T-helper 1 cell treated with Interleukin-12 subunit alpha and Interleukin-12 subunit beta and Interleukin-4 antibody, amounts not matched to agents 30 μg/mL and 1 μg/mL, for 36 hours (primary cell): ENCODE measurements around the gene KRT35.

Source experiments
- H3K27ac Mint-ChIP-seq: one replicate; pipeline ENCODE4 v1.8.0; 2021; ENCODE audit warnings: mild to moderate bottlenecking, mixed read lengths
- H3K27me3 Mint-ChIP-seq: one replicate; pipeline ENCODE4 v1.8.0; 2021; ENCODE audit warnings: low read depth, mixed read lengths
- H3K36me3 Mint-ChIP-seq: one replicate; pipeline ENCODE4 v1.8.0; 2021; ENCODE audit warnings: low read depth, mixed read lengths
- H3K4me1 Mint-ChIP-seq: one replicate; pipeline ENCODE4 v1.8.0; 2021; ENCODE audit warnings: low read depth, mixed read lengths
- H3K4me3 Mint-ChIP-seq: one replicate; pipeline ENCODE4 v1.8.0; 2021; ENCODE audit warnings: mild to moderate bottlenecking, moderate library complexity, mixed read lengths
- H3K9me3 Mint-ChIP-seq: one replicate; pipeline ENCODE4 v1.8.0; 2021; ENCODE audit warnings: mixed read lengths

KRT35 gene

DNA sequence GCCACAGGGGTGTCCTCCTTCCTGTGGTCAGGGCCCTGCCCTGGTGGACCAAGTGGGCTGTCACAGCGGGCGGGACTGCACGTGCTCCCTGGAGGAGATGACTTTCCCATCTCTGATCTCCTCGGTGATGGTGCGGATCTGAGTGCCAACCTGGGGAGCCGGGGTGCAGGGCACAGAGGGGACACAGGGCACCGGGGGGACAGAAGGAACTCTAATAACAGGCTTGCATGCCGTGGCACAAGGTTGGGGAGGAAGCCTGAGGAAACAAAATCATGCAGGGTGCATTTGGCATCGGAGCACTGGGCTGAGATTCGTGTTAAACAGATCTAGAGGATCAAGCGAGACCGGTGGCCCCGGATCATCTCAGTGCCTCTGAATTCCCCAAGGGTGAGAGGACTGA is 5.4 kb upstream of the KRT35 start:
- H3K4me1 Mint-ChIP-seq, result no peaks in the 10 kb centered on the region
- H3K36me3 Mint-ChIP-seq, result no peaks in the 10 kb centered on the region
- H3K27me3 Mint-ChIP-seq, result no peaks in the 10 kb centered on the region
- no peaks in the 10 kb centered on the region for H3K9me3 Mint-ChIP-seq
- no peak overlapping the region for H3K4me3 Mint-ChIP-seq
- H3K27ac Mint-ChIP-seq, result no peak overlapping the region

GRCh38 chr17:41484920-41485904 is 4.3 kb upstream of the KRT35 start:
- no peak overlapping the region for H3K27ac Mint-ChIP-seq
- H3K4me1 Mint-ChIP-seq, result no peaks in the 10 kb centered on the region
- H3K9me3 Mint-ChIP-seq, result no peaks in the 10 kb centered on the region
- no peaks in the 10 kb centered on the region for H3K27me3 Mint-ChIP-seq
- no peaks in the 10 kb centered on the region for H3K36me3 Mint-ChIP-seq
- no peak overlapping the region for H3K4me3 Mint-ChIP-seq

GRCh38 chr17:41483991-41484826 is 3.3 kb upstream of the KRT35 start:
- no peaks in the 10 kb centered on the region for H3K27me3 Mint-ChIP-seq
- no peaks in the 10 kb centered on the region for H3K9me3 Mint-ChIP-seq
- H3K36me3 Mint-ChIP-seq, result no peaks in the 10 kb centered on the region
- no peak overlapping the region for H3K27ac Mint-ChIP-seq
- no peak overlapping the region for H3K4me3 Mint-ChIP-seq
- no peaks in the 10 kb centered on the region for H3K4me1 Mint-ChIP-seq

DNA sequence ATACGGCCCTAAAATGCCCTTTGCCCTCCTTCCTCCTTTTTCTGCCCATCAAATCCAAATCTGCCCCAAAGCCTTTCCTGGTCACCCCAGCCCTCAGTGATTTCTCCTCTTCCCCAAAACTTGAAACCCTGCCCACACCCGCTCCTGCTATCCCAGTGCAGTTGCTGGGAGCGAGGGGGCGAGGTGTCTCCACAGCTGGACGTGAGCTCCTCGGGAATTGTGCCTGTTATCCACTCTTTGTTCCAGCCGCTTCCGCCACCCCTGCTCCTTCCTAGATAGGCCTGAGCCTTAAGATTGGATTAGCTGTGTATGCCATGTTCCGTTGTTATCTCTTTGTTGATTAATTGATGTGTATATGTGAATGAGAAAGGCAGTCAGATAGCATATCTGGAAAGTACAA is 2.6 kb upstream of the KRT35 start:
- Mint-ChIP-seq H3K9me3 (no peaks in the 10 kb centered on the region), H3K27me3 (no peaks in the 10 kb centered on the region), H3K36me3 (no peaks in the 10 kb centered on the region), H3K27ac (no peak overlapping the region), H3K4me1 (no peaks in the 10 kb centered on the region), H3K4me3 (no peak overlapping the region)

DNA sequence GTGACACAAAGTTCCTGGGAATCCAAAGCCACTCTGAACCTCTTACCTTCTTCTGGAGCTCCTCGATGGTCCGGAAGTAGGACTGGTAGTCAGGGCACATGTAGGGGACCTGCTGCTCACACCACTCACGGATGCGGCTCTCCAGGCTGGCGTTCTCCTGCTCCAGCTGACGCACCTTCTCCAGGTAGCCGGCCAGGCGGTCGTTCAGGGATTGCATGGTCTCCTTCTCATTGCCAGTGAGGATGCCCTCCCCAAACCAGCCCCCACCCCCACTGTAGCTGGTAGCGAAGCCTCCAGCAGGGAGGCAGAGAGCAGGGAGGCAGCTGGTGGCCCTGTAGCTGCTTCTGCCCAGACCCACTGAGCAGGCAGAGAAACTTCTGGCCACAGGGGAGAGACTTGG is 370 bp downstream of the KRT35 start:
- no peaks in the 10 kb centered on the region for H3K4me1 Mint-ChIP-seq
- no peak overlapping the region for H3K4me3 Mint-ChIP-seq
- H3K27me3 Mint-ChIP-seq, result no peaks in the 10 kb centered on the region
- H3K9me3 Mint-ChIP-seq, result no peaks in the 10 kb centered on the region
- no peaks in the 10 kb centered on the region for H3K36me3 Mint-ChIP-seq
- H3K27ac Mint-ChIP-seq, result no peak overlapping the region

DNA sequence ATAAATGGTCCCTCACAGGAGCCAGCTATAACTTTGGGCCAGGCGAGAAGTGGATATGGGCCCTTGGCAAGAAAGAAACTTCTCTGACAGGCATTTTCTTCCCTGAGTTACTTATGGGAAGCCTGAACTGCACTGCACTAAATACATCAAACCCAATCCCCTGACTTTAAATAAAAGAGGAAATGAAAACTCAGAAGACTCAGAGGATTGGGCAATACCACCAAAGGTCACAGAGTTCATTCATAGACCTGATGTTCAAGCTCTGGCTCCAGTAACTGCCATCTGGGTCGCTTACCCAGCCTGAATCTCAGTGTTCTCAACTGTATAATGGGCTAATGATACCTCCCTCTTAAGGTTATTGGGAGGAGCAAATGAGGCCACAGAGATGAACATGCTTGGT is 815 bp downstream of the KRT35 start:
- H3K27ac Mint-ChIP-seq, result no peak overlapping the region
- H3K4me3 Mint-ChIP-seq, result no peak overlapping the region
- H3K9me3 Mint-ChIP-seq, result no peaks in the 10 kb centered on the region
- no peaks in the 10 kb centered on the region for H3K36me3 Mint-ChIP-seq
- no peaks in the 10 kb centered on the region for H3K4me1 Mint-ChIP-seq
- H3K27me3 Mint-ChIP-seq, result no peaks in the 10 kb centered on the region

DNA sequence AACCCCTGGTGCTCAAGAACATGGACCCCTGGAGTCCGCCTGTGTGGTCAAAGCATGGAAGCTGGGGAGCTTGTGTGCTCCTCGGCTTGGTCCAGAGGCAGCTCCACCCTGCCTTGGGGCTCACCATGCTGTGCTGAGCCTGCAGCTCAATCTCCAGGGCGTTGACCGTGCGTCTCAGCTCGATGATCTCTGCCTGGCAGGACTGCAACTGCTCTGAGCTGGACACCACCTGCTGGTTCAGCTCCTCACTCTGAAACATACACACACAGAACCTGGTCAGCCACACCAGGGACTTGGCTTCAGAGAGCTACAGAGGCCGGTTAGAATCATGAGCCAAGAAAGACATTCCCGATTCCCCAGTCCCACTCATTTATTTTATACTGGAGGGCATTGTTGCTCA is 2.7 kb downstream of the KRT35 start:
- H3K4me3 Mint-ChIP-seq, result no peak overlapping the region
- H3K9me3 Mint-ChIP-seq, result no peaks in the 10 kb centered on the region
- no peaks in the 10 kb centered on the region for H3K4me1 Mint-ChIP-seq
- H3K36me3 Mint-ChIP-seq, result no peaks in the 10 kb centered on the region
- no peak overlapping the region for H3K27ac Mint-ChIP-seq
- no peaks in the 10 kb centered on the region for H3K27me3 Mint-ChIP-seq

DNA sequence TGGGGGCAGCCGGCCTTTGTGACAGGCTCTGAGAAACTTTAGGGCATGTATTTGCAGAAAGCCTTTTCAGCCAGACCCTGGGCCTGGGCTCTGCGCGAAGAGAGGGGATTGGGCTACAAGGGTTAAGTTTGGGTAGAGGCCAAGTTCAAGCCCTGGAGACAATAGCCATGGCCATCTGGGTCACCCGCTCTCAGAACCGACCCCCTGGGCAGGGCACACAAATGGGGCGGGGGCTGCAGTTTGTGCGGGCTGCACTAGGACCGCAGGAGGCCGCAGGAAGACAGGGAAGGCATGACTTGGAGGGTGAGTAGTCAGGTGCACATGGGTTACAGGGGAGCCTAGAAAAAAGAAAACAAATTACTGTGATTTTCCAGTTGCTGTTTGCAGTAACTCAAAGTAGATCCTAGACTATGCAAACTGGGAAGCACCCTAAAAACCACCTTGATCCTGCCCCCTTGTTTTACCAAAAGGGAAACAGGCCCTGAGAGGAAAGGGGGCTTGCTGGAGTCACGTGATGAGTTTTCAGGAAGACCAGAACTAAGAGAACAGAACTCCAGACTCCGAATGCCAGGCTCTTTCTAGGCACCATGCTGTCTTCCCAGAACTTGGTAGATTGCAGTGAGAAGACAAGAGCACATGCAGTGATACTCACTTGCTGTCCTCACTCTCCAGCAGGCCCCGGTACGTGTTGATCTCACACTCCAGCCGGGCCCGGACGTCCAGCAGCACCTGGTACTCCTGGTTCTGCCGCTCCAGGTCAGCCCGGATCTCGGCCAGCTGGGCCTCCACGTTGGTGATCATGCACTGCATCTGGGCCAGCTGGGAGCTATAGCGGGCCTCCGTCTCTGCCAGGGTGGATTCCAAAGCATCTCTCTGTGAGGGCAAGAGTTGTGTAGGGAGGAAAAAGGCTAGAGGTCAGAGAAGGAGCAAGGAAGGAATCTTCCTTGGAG is 3.8 kb downstream of the KRT35 start:
- no peaks in the 10 kb centered on the region for H3K4me1 Mint-ChIP-seq
- no peak overlapping the region for H3K27ac Mint-ChIP-seq
- H3K36me3 Mint-ChIP-seq, result no peaks in the 10 kb centered on the region
- no peaks in the 10 kb centered on the region for H3K9me3 Mint-ChIP-seq
- H3K27me3 Mint-ChIP-seq, result peaks cover under 1% of the 10 kb centered on the region
- H3K4me3 Mint-ChIP-seq, result no peak overlapping the region

GRCh38 chr17:41475421-41475820 is 5.5 kb downstream of the KRT35 start:
- H3K27me3 Mint-ChIP-seq, result peaks cover 12% of the 10 kb centered on the region
- H3K27ac Mint-ChIP-seq, result no peak overlapping the region
- H3K4me1 Mint-ChIP-seq, result no peaks in the 10 kb centered on the region
- H3K36me3 Mint-ChIP-seq, result no peaks in the 10 kb centered on the region
- H3K9me3 Mint-ChIP-seq, result no peaks in the 10 kb centered on the region
- H3K4me3 Mint-ChIP-seq, result no peak overlapping the region

- Mint-ChIP-seq H3K9me3 (no peaks in the 10 kb centered on the region), H3K4me1 (no peaks in the 10 kb centered on the region), H3K4me3 (no peak overlapping the region), H3K27ac (no peak overlapping the region), H3K27me3 (peaks cover 12% of the 10 kb centered on the region), H3K36me3 (no peaks in the 10 kb centered on the region)
Observed at GRCh38 chr17:41474863-41475262, 6.1 kb downstream of the KRT35 start.

GRCh38 chr17:41468346-41468745 is 12.6 kb downstream of the KRT35 start:
- Mint-ChIP-seq H3K4me3 (no peak overlapping the region), H3K27ac (no peak overlapping the region), H3K9me3 (no peaks in the 10 kb centered on the region), H3K27me3 (peaks cover 20% of the 10 kb centered on the region), H3K36me3 (no peaks in the 10 kb centered on the region), H3K4me1 (no peaks in the 10 kb centered on the region)

DNA sequence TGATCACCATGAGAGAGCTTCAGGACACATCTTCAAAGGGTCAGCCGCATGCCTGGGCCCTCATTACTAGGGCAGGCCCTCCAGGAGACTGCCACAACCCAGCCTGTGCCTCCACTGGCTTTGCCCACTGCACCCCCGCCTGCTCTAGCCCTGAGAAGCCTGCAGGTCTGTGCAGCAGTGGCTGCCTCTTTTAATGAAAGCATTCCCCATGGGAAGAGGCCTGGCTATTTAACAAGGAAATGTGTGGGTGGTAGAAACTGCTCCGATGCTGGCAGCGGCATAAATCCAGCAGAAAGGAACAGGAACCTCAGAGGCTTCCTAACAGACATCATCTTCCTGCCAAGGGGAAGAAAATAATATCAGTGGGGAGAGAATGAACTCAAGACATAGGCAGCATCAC is 13.4 kb downstream of the KRT35 start:
- Mint-ChIP-seq H3K4me1 (no peaks in the 10 kb centered on the region), H3K36me3 (no peaks in the 10 kb centered on the region)

DNA sequence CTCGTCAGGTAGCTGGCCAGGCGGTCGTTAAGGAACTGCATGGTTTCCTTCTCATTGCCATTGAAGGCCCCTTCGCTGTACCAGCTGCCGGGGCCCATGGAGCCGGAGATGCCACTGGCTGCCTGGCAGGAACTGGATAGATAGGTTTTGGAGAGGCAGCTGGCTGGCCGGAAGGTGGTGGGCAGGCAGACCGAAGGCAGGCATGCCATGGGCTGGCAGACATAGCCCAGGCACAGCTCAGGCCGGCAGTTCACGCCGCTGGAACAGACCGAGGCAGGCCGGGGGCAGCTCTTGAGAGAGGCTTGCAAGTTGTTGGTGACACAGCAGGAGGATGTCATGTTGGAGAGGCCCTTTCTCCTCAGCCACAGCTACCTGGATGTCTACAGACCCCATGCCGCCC is 14.0 kb downstream of the KRT35 start, which contains the start of gene KRT32:
KRT32 (minus strand) TSS at position 399 of the 400 bp plus-strand sequence; CDS start at position 338, 61 bp downstream.
- H3K4me3 Mint-ChIP-seq, result no peak within 1 kb of the TSS
- H3K36me3 Mint-ChIP-seq, result no peaks in the 10 kb centered on the region
- H3K27me3 Mint-ChIP-seq, result peaks cover 18% of the 10 kb centered on the region
- H3K9me3 Mint-ChIP-seq, result no peaks in the 10 kb centered on the region
- H3K4me1 Mint-ChIP-seq, result no peaks in the 10 kb centered on the region
- no peak within 1 kb of the TSS for H3K27ac Mint-ChIP-seq

More for the DNA sequence above, 13.4 kb downstream of the KRT35 start:
- no peaks in the 10 kb centered on the region for H3K9me3 Mint-ChIP-seq
- H3K27ac Mint-ChIP-seq, result no peak overlapping the region
- no peak overlapping the region for H3K4me3 Mint-ChIP-seq
- H3K27me3 Mint-ChIP-seq, result peaks cover 20% of the 10 kb centered on the region

DNA sequence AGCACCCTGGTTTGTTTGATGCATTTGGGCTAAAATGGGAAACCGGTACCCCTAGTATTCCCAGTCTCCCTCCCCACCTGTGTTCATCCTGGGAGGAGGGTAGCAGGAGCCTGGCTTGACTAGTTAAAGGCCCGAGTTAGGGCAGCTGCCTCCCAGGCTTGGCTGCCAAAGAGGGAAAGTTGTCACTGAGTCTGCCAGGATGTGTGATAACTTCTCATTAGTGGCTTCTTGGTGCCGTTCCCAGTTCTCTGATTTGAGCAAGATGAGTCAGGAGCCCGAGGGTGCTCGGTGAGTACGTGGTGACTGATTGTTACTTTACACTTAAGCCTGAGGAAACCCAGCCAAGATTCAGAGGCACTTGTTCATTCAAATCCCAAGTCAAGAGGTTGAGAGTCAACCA is 16.3 kb downstream of the KRT35 start:
- Mint-ChIP-seq H3K27ac (no peak overlapping the region), H3K9me3 (no peaks in the 10 kb centered on the region), H3K36me3 (no peaks in the 10 kb centered on the region), H3K27me3 (peaks cover 9% of the 10 kb centered on the region), H3K4me3 (no peak overlapping the region), H3K4me1 (no peaks in the 10 kb centered on the region)
